SK-N-MC (cell line): ENCODE data around the gene PRRT4.

ENCODE experiments used
- EZH2 ChIP-seq: fragments of 200-600 bp; sonication (generic); IDR thresholded peaks from one replicate; pipeline ENCODE4 v1.6.1; 2017; ENCODE audit warnings: antibody characterized with exemption
- FOXP2 ChIP-seq: optimal IDR thresholded peaks from 2 replicates; pipeline ENCODE3; 2011; ENCODE audit warnings: mild to moderate bottlenecking, moderate library complexity; ENCODE audit not compliant: insufficient read depth; ENCODE audit errors: extremely low read length, control extremely low read depth
- POLR2AphosphoS5 ChIP-seq: IDR thresholded peaks from 2 replicates; pipeline ENCODE4 v1.6.1; 2012; ENCODE audit warnings: mild to moderate bottlenecking, low read depth, low read length, borderline replicate concordance

- TF ChIP-seq POLR2AphosphoS5 (no peak), EZH2 (no peak), FOXP2 (no peak)
Measured at GRCh38 chr7:128362670-128363069, 1.2 kb upstream of the PRRT4 start.
